CD14-positive monocyte (primary cell): ENCODE results near the gene TMEM259. TPM values are rescaled to one million over a fixed set of nuclear protein-coding genes. Genes with fewer than 3 reads are reported as not detected.

ENCODE experiments used
- DNase-seq, 3 donors: peaks; one replicate each; pipeline ENCODE4 v3.0.0-alpha.2; 2011 to 2022
- H2AFZ ChIP-seq: 2 replicates; pipeline ENCODE4 v1.6.0; 2012; ENCODE audit warnings: mild to moderate bottlenecking, low read depth, low read length, inconsistent platforms; ENCODE audit not compliant: insufficient read depth, poor library complexity, severe bottlenecking
- H3K27ac ChIP-seq, 2 donors: 1 replicate in 1 of 2; 2 replicates in 1 of 2; pipeline ENCODE4 v1.5.1; 2012 to 2013; ENCODE audit warnings: low read length in 2 of 2, control low read depth in 1 of 2, inconsistent platforms in 1 of 2, low read depth in 1 of 2, mild to moderate bottlenecking in 1 of 2
- H3K27me3 ChIP-seq, 2 donors: one replicate each; pipeline versions ENCODE4 v1.6.0 to v1.6.1; 2011 to 2013; ENCODE audit warnings: low read length in 2 of 2; ENCODE audit not compliant: control insufficient read depth in 2 of 2, insufficient read depth in 2 of 2
- H3K36me3 ChIP-seq, 2 donors: replicated peaks in 1 of 2; 1 replicate in 1 of 2; 2 replicates in 1 of 2; pipeline versions ENCODE4 v1.5.1 to v1.6.1; 2012 to 2013; ENCODE audit warnings: low read length in 2 of 2, control low read depth in 1 of 2, inconsistent platforms in 1 of 2, mild to moderate bottlenecking in 1 of 2; ENCODE audit not compliant: insufficient read depth in 2 of 2, control insufficient read depth in 1 of 2
- H3K4me1 ChIP-seq, 2 donors: 1 replicate in 1 of 2; 2 replicates in 1 of 2; pipeline versions ENCODE4 v1.5.1 to v1.6.1; 2012 to 2013; ENCODE audit warnings: low read length in 2 of 2, control low read depth in 1 of 2, inconsistent platforms in 1 of 2, mild to moderate bottlenecking in 1 of 2, moderate library complexity in 1 of 2; ENCODE audit not compliant: insufficient read depth in 2 of 2, control insufficient read depth in 1 of 2
- H3K4me2 ChIP-seq: replicated peaks from 2 replicates; pipeline ENCODE3; 2012; ENCODE audit warnings: low read length, moderate library complexity, mild to moderate bottlenecking; ENCODE audit not compliant: poor library complexity, severe bottlenecking; ENCODE audit errors: extremely low read depth
- H3K4me3 ChIP-seq, 3 experiments: fragments of 200-600 bp in 1 of 3; sonication (generic) in 1 of 3; replicated peaks in 1 of 3; 1 replicate in 2 of 3; 2 replicates in 1 of 3; pipeline ENCODE4 v1.5.1; 2011 to 2013; ENCODE audit warnings: low read length in 3 of 3, mild to moderate bottlenecking in 3 of 3, control low read depth in 2 of 3, low read depth in 2 of 3, inconsistent platforms in 1 of 3, moderate library complexity in 1 of 3
- H3K79me2 ChIP-seq: 2 replicates; pipeline ENCODE4 v1.6.0; 2012; ENCODE audit warnings: mild to moderate bottlenecking, control low read depth, inconsistent platforms, low read length, moderate library complexity; ENCODE audit not compliant: insufficient read depth
- H3K9ac ChIP-seq: 2 replicates; pipeline ENCODE4 v1.6.0; 2017; ENCODE audit warnings: low read length, mild to moderate bottlenecking; ENCODE audit not compliant: insufficient read depth, poor library complexity, severe bottlenecking
- H3K9me3 ChIP-seq, 2 donors: replicated peaks in 1 of 2; 1 replicate in 1 of 2; 2 replicates in 1 of 2; pipeline versions ENCODE4 v1.5.1 to v1.6.1; 2012 to 2013; ENCODE audit warnings: low read length in 2 of 2, control low read depth in 1 of 2; ENCODE audit not compliant: control insufficient read depth in 1 of 2, insufficient read depth in 1 of 2
- H4K20me1 ChIP-seq: 2 replicates; pipeline ENCODE4 v1.6.0; 2012; ENCODE audit warnings: mild to moderate bottlenecking, low read length, control low read depth, moderate library complexity; ENCODE audit not compliant: insufficient read depth
- H3K27ac Mint-ChIP-seq, 7 donors: one replicate each; pipeline ENCODE4 v1.8.0; 2020; ENCODE audit warnings: mild to moderate bottlenecking in 7 of 7, mixed read lengths in 7 of 7, moderate library complexity in 6 of 7, inconsistent platforms in 2 of 7
- H3K27me3 Mint-ChIP-seq, 3 donors: one replicate each; pipeline ENCODE4 v1.8.0; 2021 to 2022; ENCODE audit warnings: low read depth in 3 of 3, mild to moderate bottlenecking in 3 of 3, mixed read lengths in 3 of 3, moderate library complexity in 3 of 3, inconsistent platforms in 1 of 3
- H3K36me3 Mint-ChIP-seq, 2 donors: one replicate each; pipeline ENCODE4 v1.8.0; 2020; ENCODE audit warnings: mixed read lengths in 2 of 2, inconsistent platforms in 1 of 2, mild to moderate bottlenecking in 1 of 2
- H3K4me1 Mint-ChIP-seq: one replicate; pipeline ENCODE4 v1.8.0; 2020; ENCODE audit warnings: mild to moderate bottlenecking, mixed read lengths
- H3K4me3 Mint-ChIP-seq, 2 donors: one replicate each; pipeline ENCODE4 v1.8.0; 2020; ENCODE audit warnings: mild to moderate bottlenecking in 2 of 2, mixed read lengths in 2 of 2, moderate library complexity in 1 of 2
- H3K9me3 Mint-ChIP-seq, 7 donors: one replicate each; pipeline ENCODE4 v1.8.0; 2020 to 2022; ENCODE audit warnings: mixed read lengths in 7 of 7, mild to moderate bottlenecking in 6 of 7, moderate library complexity in 6 of 7, inconsistent platforms in 2 of 7
- WGBS: methylation state at CpG from one replicate; pipeline ENCODE4 v1.1.5; 2013; ENCODE audit warnings: missing lambda C conversion rate; ENCODE audit not compliant: insufficient coverage; 5-methylcytosine and 5-hydroxymethylcytosine counted together
- intact Hi-C, 2 donors: fragments of 100-400 bp; cut with micrococcal nuclease; formaldehyde crosslinking; loops; one replicate each; pipeline versions ENCODE4 v1.15.0 to v1.15.1; 2023
- polyA plus RNA-seq, 3 donors: library from polyadenylated mRNA; depleted of rRNA in 1 of 3; unstranded in 2 of 3; stranded (reverse) in 1 of 3; fragments of 300-500 nt in 2 of 3; fragments of >200 nt in 1 of 3; fragmentation: Illumina TruSeq in 2 of 3; gene quantifications; 1 replicate in 2 of 3; 2 replicates in 1 of 3; pipeline ENCODE4 v1.2.3, GENCODE V29; 2012 to 2021
- TF ChIP-seq, protein P1 (sequence below): fragments of 200-600 bp; IDR thresholded peaks from one replicate; pipeline ENCODE4 v1.8.0; 2022; ENCODE audit warnings: antibody characterized with exemption, mild to moderate bottlenecking

TMEM259 gene
- polyA plus RNA-seq, 3 donors = 37.4 to 417 (median 45.0) TPM

DNA sequence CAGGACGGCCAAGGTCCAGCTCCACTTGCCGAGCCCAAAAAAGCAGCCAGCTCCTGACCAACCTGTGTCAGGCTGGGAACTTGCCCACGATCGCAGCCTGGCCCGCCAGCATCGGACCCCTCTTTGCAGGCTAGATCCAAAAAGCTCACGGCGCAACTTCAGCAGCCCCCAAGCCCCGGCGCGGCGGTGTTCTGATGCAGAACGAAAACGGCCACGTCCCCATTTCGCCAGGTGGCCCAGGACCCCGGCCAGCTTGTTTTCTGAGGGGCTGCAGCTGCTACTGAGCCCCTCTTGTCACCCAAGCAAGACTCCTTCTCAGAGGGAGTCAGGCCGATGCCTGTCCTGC is 1.3 kb downstream of the TMEM259 start:
- Histone ChIP-seq H3K9ac (peak overlapping the region; percentile 91), H3K36me3 (peaks cover 5 to 10% of the 10 kb centered on the region in 2 donors), H3K9me3 (no peaks in the 10 kb centered on the region), H3K27me3 (no peaks in the 10 kb centered on the region), H3K4me3 (peak overlapping the region; percentile 45 to 96 (median 96)), H2AFZ (no peak overlapping the region), H3K79me2 (peaks cover 63% of the 10 kb centered on the region), H4K20me1 (peaks cover 61% of the 10 kb centered on the region), H3K4me1 (peaks cover 49 to 53% of the 10 kb centered on the region in 2 donors), H3K4me2 (peak overlapping the region; percentile 97), H3K27ac (peak overlapping the region in 1 of 2 donors; percentile 99)
- DNase-seq = no peak
- H3K36me3 Mint-ChIP-seq = peaks cover 2 to 20% of the 10 kb centered on the region in 2 donors
- H3K4me1 Mint-ChIP-seq = peaks cover 44% of the 10 kb centered on the region
- WGBS = 79% methylated on average over 13 of the region's 18 CpGs
- no peaks in the 10 kb centered on the region for H3K27me3 Mint-ChIP-seq
- intact Hi-C loops = no loop called here
- no peaks in the 10 kb centered on the region for H3K9me3 Mint-ChIP-seq
- H3K27ac Mint-ChIP-seq = peak overlapping the region in 6 of 7 donors; percentile 61 to 99 (median 92)
- TF ChIP-seq, protein P1, sequence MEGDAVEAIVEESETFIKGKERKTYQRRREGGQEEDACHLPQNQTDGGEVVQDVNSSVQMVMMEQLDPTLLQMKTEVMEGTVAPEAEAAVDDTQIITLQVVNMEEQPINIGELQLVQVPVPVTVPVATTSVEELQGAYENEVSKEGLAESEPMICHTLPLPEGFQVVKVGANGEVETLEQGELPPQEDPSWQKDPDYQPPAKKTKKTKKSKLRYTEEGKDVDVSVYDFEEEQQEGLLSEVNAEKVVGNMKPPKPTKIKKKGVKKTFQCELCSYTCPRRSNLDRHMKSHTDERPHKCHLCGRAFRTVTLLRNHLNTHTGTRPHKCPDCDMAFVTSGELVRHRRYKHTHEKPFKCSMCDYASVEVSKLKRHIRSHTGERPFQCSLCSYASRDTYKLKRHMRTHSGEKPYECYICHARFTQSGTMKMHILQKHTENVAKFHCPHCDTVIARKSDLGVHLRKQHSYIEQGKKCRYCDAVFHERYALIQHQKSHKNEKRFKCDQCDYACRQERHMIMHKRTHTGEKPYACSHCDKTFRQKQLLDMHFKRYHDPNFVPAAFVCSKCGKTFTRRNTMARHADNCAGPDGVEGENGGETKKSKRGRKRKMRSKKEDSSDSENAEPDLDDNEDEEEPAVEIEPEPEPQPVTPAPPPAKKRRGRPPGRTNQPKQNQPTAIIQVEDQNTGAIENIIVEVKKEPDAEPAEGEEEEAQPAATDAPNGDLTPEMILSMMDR = no peak
- H3K4me3 Mint-ChIP-seq = peak overlapping the region; percentile 88 to 94

DNA sequence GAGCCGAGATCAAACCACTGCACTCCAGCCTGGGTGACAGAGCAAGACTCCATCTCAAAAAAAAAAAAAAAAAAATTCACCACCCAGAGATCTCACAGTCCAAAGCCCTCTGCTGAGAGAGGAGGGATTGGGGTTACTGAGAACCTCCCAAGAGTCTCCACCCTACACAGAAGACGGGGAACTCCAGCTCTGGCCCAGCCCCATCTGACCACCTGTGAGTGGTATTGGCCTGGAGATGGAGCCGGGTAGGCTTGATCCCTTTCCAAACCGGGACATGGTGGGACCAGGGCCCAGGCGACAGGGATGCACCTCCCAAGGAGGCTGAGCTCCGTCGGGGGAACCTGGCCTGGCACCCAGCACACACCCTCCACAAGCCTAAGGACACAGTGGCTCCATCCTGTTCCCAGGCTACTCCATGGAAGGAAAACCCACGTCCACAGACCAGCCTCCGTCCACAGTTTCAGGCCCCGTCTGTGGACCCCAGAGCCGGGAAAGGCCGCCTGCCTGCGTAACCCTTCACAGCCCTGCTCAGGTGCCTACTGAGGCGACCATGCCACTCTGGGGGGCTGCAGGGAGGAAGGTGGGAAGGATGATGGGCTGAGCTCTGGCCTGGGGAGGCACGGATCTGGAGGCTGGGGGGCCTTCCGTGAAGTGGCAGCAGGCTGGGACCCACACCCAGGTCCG is 1.8 kb downstream of the TMEM259 start:
- H4K20me1 ChIP-seq = peaks cover 66% of the 10 kb centered on the region
- H2AFZ ChIP-seq = no peak overlapping the region
- Mint-ChIP-seq H3K4me3 (peak overlapping the region; percentile 31 to 94), H3K27me3 (peaks cover 0 to 1% (median 0%) of the 10 kb centered on the region in 3 donors), H3K36me3 (peaks cover 3 to 23% of the 10 kb centered on the region in 2 donors), H3K9me3 (no peaks in the 10 kb centered on the region), H3K4me1 (peaks cover 44% of the 10 kb centered on the region), H3K27ac (peak overlapping the region in 4 of 7 donors; percentile 26 to 94 (median 66))
- H3K4me1 ChIP-seq = peaks cover 49 to 53% of the 10 kb centered on the region in 2 donors
- H3K9me3 ChIP-seq = no peaks in the 10 kb centered on the region
- peaks cover 68% of the 10 kb centered on the region for H3K79me2 ChIP-seq
- peak overlapping the region in 1 of 3 experiments; percentile 96 for H3K4me3 ChIP-seq
- H3K27ac ChIP-seq = no peak overlapping the region
- intact Hi-C loops = no loop called here
- peaks cover 10 to 16% of the 10 kb centered on the region in 2 donors for H3K36me3 ChIP-seq
- peak overlapping the region; percentile 97 for H3K4me2 ChIP-seq
- peak overlapping the region; percentile 91 for H3K9ac ChIP-seq
- no peak for DNase-seq
- TF ChIP-seq, protein P1 = no peak
- no peaks in the 10 kb centered on the region for H3K27me3 ChIP-seq
- 93% methylated on average over 13 of the region's 17 CpGs for WGBS
